Measurements from ENCODE around the gene CDH20. TPM values are rescaled to one million over a fixed set of nuclear protein-coding genes. Genes with fewer than 3 reads are reported as not detected.

CDH20 gene
- total RNA-seq, 1 experiment from 2014 or later: not detected

DNA sequence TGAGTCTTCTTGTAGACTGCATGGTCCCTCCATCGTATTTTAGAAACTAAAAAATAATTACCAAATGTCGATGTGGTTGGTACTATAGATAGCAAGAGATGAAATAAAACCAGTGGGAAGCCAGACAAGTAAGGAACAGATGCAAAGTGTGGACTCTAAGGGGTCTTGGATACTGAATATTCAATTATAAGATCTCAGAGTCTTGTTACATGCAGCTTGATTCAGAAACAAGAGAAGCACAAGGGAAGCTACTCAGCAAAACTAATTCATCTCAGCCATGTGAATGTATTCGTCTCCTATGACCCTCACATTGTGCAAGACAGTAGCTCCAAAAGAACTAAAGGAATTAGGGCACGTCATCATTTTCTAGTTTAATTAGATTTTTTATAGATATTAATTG is 80.9 kb downstream of the CDH20 start:
- no peak overlapping the region for H3K4me3 ChIP-seq (ENCODE audit: low read length)
- no peaks in the 10 kb centered on the region for H3K27me3 ChIP-seq (ENCODE audit: low read length)
- no peak overlapping the region for H3K27ac ChIP-seq (ENCODE audit: low read length)
- no peak overlapping the region for H3K4me2 ChIP-seq (ENCODE audit: low read depth, low read length, poor library complexity, severe bottlenecking)
- no peaks in the 10 kb centered on the region for H4K20me1 ChIP-seq (ENCODE audit: insufficient read depth, low read depth, low read length)
- no peaks in the 10 kb centered on the region for H3K36me3 ChIP-seq (ENCODE audit: insufficient read depth, low read length)
- no peak overlapping the region for H2AFZ ChIP-seq (ENCODE audit: low read length)
- no peaks in the 10 kb centered on the region for H3K79me2 ChIP-seq (ENCODE audit: low read length)
- H3K4me1 ChIP-seq (ENCODE audit: low read length): no peaks in the 10 kb centered on the region
- DNase-seq: no peak
- H3K9me3 ChIP-seq (ENCODE audit: low read length): peaks cover 4% of the 10 kb centered on the region; the same call in 1 of the 2 replicates
- H3K9ac ChIP-seq (ENCODE audit: low read length): no peak overlapping the region
- H3K9me2 ChIP-seq (replicated peaks; ENCODE audit: insufficient read depth, low read length): no peaks in the 10 kb centered on the region

DNA sequence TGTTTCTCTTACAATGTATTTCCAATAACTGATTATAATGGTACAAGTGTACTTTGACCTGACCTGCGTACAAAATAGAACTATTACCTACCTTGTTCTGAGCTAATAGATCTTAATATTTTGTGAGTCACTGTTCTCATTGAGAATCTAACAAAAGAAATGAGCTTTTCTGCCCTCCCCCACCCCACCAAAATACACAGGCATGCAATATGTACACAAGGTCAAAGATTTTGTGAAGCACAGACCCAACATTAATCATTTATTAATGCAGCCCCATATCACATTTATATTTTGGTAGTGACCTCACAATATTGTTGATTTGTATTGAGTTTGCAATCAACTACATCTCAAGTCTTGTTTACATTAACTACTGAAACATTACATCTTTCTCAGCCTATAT is 86.5 kb downstream of the CDH20 start:
- H3K79me2 ChIP-seq (ENCODE audit: low read length): no peaks in the 10 kb centered on the region
- H3K9ac ChIP-seq (ENCODE audit: low read length): no peak overlapping the region
- H3K27ac ChIP-seq (ENCODE audit: low read length): no peak overlapping the region
- H3K9me3 ChIP-seq (ENCODE audit: low read length): no peaks in the 10 kb centered on the region; the same call in 1 of the 2 replicates
- no peak overlapping the region for H2AFZ ChIP-seq (ENCODE audit: low read length)
- no peaks in the 10 kb centered on the region for H3K4me1 ChIP-seq (ENCODE audit: low read length)
- H3K36me3 ChIP-seq (ENCODE audit: insufficient read depth, low read length): no peaks in the 10 kb centered on the region
- no peaks in the 10 kb centered on the region for H3K9me2 ChIP-seq (replicated peaks; ENCODE audit: insufficient read depth, low read length)
- no peaks in the 10 kb centered on the region for H3K27me3 ChIP-seq (ENCODE audit: low read length)
- H3K4me3 ChIP-seq (ENCODE audit: low read length): no peak overlapping the region
- no peak overlapping the region for H3K4me2 ChIP-seq (ENCODE audit: low read depth, low read length, poor library complexity, severe bottlenecking)
- no peak for DNase-seq
- H4K20me1 ChIP-seq (ENCODE audit: insufficient read depth, low read depth, low read length): no peaks in the 10 kb centered on the region

DNA sequence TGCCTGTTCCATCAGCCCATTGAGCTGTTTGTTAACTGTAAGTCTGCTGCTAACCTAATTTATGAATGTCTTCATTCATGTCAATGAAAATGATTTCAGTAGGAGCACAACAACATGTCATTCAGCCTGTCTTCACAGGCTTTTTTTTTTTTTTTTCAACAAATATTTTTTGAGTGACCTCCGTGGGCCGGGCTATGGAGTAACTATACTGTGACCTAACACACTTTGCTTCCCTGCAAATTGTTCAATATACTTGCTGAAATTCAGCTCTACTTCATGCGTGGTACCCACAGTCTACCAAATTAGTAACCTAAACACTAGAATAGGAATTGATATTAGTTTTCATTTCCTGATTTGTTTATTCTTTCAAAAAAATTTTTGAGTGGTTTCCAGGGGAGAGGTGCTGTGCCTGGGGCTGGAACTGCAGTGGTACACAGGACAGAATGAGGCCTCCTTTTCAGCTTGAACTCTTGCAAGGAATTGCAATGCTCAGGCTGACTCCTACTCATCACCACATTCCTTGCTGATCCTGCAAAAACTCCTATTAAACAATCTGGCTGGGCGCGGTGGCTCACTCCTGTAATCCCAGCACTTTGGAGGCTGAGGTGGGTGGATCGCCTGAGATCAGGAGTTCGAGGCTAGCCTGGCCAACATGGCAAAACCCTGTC is 87.1 kb downstream of the CDH20 start:
- no peaks in the 10 kb centered on the region for H3K4me1 ChIP-seq (ENCODE audit: low read length)
- H3K27ac ChIP-seq (ENCODE audit: low read length): no peak overlapping the region
- H3K36me3 ChIP-seq (ENCODE audit: insufficient read depth, low read length): no peaks in the 10 kb centered on the region
- H3K4me2 ChIP-seq (ENCODE audit: low read depth, low read length, poor library complexity, severe bottlenecking): no peak overlapping the region
- H3K9me2 ChIP-seq (replicated peaks; ENCODE audit: insufficient read depth, low read length): no peaks in the 10 kb centered on the region
- H2AFZ ChIP-seq (ENCODE audit: low read length): no peak overlapping the region
- no peak overlapping the region for H3K4me3 ChIP-seq (ENCODE audit: low read length)
- DNase-seq: no peak
- no peaks in the 10 kb centered on the region for H4K20me1 ChIP-seq (ENCODE audit: insufficient read depth, low read depth, low read length)
- no peak overlapping the region for H3K9ac ChIP-seq (ENCODE audit: low read length)
- no peaks in the 10 kb centered on the region for H3K27me3 ChIP-seq (ENCODE audit: low read length)
- no peaks in the 10 kb centered on the region for H3K79me2 ChIP-seq (ENCODE audit: low read length)
- no peaks in the 10 kb centered on the region; the same call in 1 of the 2 replicates for H3K9me3 ChIP-seq (ENCODE audit: low read length)

DNA sequence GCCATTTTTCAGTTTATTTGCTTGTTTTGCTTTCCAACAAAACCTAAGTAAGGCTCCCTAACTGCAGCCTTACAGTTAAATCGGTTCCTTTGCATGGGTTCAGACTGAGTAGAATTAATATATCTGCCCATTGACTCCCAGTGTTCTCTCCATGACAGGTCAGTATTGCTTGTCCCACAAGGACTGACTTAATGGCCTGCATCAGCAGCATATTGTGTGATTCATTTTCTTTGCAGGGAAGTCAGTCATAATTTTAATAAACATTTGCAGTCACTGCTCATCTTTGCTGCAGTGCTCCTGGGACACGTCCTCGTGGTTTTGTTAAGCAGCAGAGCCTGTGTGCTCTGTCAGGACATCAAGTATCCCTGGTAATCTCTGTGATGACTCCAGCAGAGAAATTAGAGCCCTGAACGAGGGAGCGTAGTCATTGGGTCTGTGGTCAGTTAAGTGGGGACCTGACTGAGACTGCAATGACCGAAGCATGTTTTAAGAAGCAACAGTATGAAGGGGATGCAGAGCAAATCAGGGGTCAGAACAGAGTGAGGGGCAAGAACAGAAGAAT is 93.3 kb downstream of the CDH20 start:
- H3K9ac ChIP-seq (ENCODE audit: low read length): no peak overlapping the region
- H3K4me2 ChIP-seq (ENCODE audit: low read depth, low read length, poor library complexity, severe bottlenecking): no peak overlapping the region

DNA sequence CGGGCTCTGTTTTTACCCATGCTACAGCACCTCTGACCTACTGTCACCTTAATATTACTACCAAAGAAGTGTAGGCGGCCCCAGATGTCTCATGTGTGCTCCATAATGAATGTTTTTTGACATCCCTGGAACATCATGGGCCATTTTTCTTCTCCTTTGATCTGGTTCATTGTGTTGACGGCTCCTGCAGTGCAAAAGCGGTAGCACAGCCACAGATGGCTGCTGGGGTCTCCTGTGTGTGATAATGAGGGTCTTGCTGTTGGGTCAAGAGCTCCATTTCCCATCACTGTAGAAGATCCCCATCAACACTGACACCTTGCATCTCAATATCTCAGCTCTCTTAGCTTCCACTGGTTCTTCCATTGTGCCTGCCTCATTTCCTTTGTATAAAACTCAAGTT is 95.0 kb downstream of the CDH20 start:
- Histone ChIP-seq H3K9ac (ENCODE audit: low read length) (no peak overlapping the region), H3K36me3 (ENCODE audit: insufficient read depth, low read length) (no peaks in the 10 kb centered on the region), H3K9me3 (ENCODE audit: low read length) (no peaks in the 10 kb centered on the region), H3K4me2 (ENCODE audit: low read depth, low read length, poor library complexity, severe bottlenecking) (no peak overlapping the region), H2AFZ (ENCODE audit: low read length) (no peak overlapping the region), H3K4me1 (ENCODE audit: low read length) (no peaks in the 10 kb centered on the region), H3K9me2 (replicated peaks; ENCODE audit: insufficient read depth, low read length) (no peaks in the 10 kb centered on the region), H3K27me3 (ENCODE audit: low read length) (no peaks in the 10 kb centered on the region), H4K20me1 (ENCODE audit: insufficient read depth, low read depth, low read length) (no peaks in the 10 kb centered on the region), H3K79me2 (ENCODE audit: low read length) (no peaks in the 10 kb centered on the region), H3K4me3 (ENCODE audit: low read length) (no peak overlapping the region), H3K27ac (ENCODE audit: low read length) (no peak overlapping the region)
- DNase-seq: no peak

More for the DNA sequence above, 93.3 kb downstream of the CDH20 start:
- Histone ChIP-seq H3K4me3 (ENCODE audit: low read length) (no peak overlapping the region), H3K4me1 (ENCODE audit: low read length) (no peaks in the 10 kb centered on the region), H3K9me2 (replicated peaks; ENCODE audit: insufficient read depth, low read length) (no peaks in the 10 kb centered on the region), H3K36me3 (ENCODE audit: insufficient read depth, low read length) (no peaks in the 10 kb centered on the region), H2AFZ (ENCODE audit: low read length) (no peak overlapping the region), H3K27ac (ENCODE audit: low read length) (no peak overlapping the region), H3K27me3 (ENCODE audit: low read length) (no peaks in the 10 kb centered on the region), H3K79me2 (ENCODE audit: low read length) (no peaks in the 10 kb centered on the region), H3K9me3 (ENCODE audit: low read length) (no peaks in the 10 kb centered on the region), H4K20me1 (ENCODE audit: insufficient read depth, low read depth, low read length) (no peaks in the 10 kb centered on the region)
- DNase-seq: no peak

DNA sequence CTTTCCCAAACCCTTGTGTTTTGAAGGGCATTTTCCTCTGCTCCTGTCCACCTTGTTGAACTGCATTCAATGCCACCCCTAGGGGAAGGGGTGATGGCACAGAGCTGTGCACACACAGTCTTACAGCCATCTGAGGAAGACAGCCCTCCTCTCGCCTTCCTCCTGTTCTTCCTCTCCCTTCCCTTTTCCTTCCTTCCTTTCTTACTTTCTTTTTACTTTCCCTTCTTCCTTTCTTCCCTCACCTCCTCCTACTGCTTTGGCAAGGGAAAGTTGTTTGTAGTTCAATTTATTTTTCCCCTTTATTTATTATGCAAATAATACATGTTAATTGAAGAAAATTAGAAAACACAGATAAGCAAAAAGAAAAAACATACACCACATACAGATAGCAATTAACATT is 99.4 kb downstream of the CDH20 start:
- Histone ChIP-seq H3K4me2 (ENCODE audit: low read depth, low read length, poor library complexity, severe bottlenecking) (no peak overlapping the region), H3K9me2 (replicated peaks; ENCODE audit: insufficient read depth, low read length) (no peaks in the 10 kb centered on the region), H3K36me3 (ENCODE audit: insufficient read depth, low read length) (no peaks in the 10 kb centered on the region), H3K79me2 (ENCODE audit: low read length) (no peaks in the 10 kb centered on the region), H3K9ac (ENCODE audit: low read length) (no peak overlapping the region), H3K9me3 (ENCODE audit: low read length) (peaks cover 11% of the 10 kb centered on the region; the same call in 1 of the 2 replicates), H4K20me1 (ENCODE audit: insufficient read depth, low read depth, low read length) (no peaks in the 10 kb centered on the region), H3K27me3 (ENCODE audit: low read length) (no peaks in the 10 kb centered on the region), H3K4me1 (ENCODE audit: low read length) (no peaks in the 10 kb centered on the region), H3K4me3 (ENCODE audit: low read length) (no peak overlapping the region), H3K27ac (ENCODE audit: low read length) (no peak overlapping the region), H2AFZ (ENCODE audit: low read length) (no peak overlapping the region)
- no peak for DNase-seq

DNA sequence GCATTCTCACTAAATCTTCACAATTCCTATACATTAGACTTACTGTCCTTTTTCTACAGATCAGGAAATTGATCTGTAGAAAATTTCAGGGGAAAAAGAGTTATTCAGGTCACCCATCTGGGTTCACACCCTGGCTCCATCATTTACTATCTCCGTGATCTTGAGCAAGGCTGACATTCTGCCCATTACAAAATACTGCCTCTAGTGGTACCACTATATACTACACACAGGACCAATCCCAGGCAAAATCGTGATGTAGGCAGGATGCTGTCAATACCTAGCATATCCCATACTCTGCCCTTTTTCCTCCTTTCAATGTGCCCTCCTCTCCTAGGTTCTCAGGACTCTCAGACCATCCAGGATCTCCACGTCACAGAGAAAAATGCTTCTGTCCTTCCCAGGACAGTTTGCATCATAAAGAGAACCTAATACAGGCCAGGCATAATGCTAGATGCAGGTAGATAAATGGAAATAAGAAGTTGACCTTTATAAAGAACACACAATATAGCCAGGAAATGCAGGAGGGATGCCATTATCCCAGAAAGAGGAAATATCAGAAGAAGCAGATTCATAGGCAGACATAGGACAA is 101.9 kb downstream of the CDH20 start:
- Histone ChIP-seq H2AFZ (ENCODE audit: low read length) (no peak overlapping the region), H3K9me2 (replicated peaks; ENCODE audit: insufficient read depth, low read length) (no peaks in the 10 kb centered on the region), H3K36me3 (ENCODE audit: insufficient read depth, low read length) (no peaks in the 10 kb centered on the region), H3K27me3 (ENCODE audit: low read length) (no peaks in the 10 kb centered on the region), H3K9ac (ENCODE audit: low read length) (no peak overlapping the region), H3K4me1 (ENCODE audit: low read length) (no peaks in the 10 kb centered on the region), H3K27ac (ENCODE audit: low read length) (no peak overlapping the region), H4K20me1 (ENCODE audit: insufficient read depth, low read depth, low read length) (no peaks in the 10 kb centered on the region), H3K9me3 (ENCODE audit: low read length) (peaks cover 11% of the 10 kb centered on the region; the same call in 1 of the 2 replicates), H3K79me2 (ENCODE audit: low read length) (no peaks in the 10 kb centered on the region), H3K4me3 (ENCODE audit: low read length) (no peak overlapping the region), H3K4me2 (ENCODE audit: low read depth, low read length, poor library complexity, severe bottlenecking) (no peak overlapping the region)
- DNase-seq: peak; percentile 68

DNA sequence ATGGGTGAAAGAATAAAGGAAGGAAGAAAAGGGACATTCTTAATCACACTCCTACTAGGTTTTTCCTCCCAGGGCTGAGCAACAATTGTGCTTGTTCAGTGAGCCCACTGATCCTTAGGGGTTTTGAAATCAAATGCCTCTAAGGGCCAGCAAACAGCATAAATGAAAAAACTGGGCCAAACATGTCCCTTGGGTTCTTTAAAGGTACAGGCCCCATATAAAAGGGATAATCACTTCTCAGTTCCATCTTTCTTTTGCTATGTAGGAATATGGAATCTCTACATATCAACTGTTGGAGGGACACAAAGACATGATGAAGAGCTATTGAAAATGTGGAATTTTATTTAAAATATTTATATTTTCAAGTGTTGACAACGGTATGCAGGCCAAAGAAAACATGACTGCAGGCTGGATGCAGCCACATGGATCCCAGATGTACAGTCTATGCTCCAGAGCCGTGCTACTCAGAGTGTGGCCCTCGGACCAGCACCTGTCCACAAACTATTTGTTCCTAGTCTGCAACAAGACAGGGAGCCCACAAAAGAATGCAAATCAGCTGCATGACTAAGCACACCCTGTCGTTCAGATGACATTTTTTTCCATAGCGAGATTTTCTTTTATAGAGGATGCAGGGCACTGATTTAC is 110.0 kb downstream of the CDH20 start:
- H3K27me3 ChIP-seq (ENCODE audit: low read length): no peaks in the 10 kb centered on the region
- H3K4me3 ChIP-seq (ENCODE audit: low read length): no peak overlapping the region
- H4K20me1 ChIP-seq (ENCODE audit: insufficient read depth, low read depth, low read length): no peaks in the 10 kb centered on the region
- no peaks in the 10 kb centered on the region for H3K79me2 ChIP-seq (ENCODE audit: low read length)
- H3K9me2 ChIP-seq (replicated peaks; ENCODE audit: insufficient read depth, low read length): no peaks in the 10 kb centered on the region
- no peak overlapping the region for H3K27ac ChIP-seq (ENCODE audit: low read length)
- H3K4me2 ChIP-seq (ENCODE audit: low read depth, low read length, poor library complexity, severe bottlenecking): no peak overlapping the region
- H3K36me3 ChIP-seq (ENCODE audit: insufficient read depth, low read length): no peaks in the 10 kb centered on the region
- H3K4me1 ChIP-seq (ENCODE audit: low read length): no peaks in the 10 kb centered on the region
- H3K9ac ChIP-seq (ENCODE audit: low read length): no peak overlapping the region
- H3K9me3 ChIP-seq (ENCODE audit: low read length): no peaks in the 10 kb centered on the region
- H2AFZ ChIP-seq (ENCODE audit: low read length): no peak overlapping the region
- no peak for DNase-seq

Measured in Karpas-422 (cell line).